Muscle of arm (tissue), 12 donors: ENCODE measurements around the gene CDKN3. TPM values are rescaled to one million over a fixed set of nuclear protein-coding genes. Genes with fewer than 3 reads are reported as not detected.
A peak's percentile ranks its signal among the peaks of the same experiment; 100 is the strongest.
"Not testable (repeated sequence)": the region's sequence is repeated elsewhere in the genome, so short reads cannot be mapped to it uniquely, and the experiment has no call there.

Experiments
- DNase-seq: peaks from one replicate; pipeline ENCODE4 v3.0.0-alpha.2; 2013
- polyA plus RNA-seq, 12 donors: library from polyadenylated mRNA; unstranded; fragments of 120-200 nt; gene quantifications; one replicate each; pipeline ENCODE4 v1.2.1, GENCODE V29; 2013; ENCODE audit not compliant: insufficient read length in 12 of 12

The CDKN3 gene
- polyA plus RNA-seq, 12 donors: 26.1 to 41.2 (median 35.4) TPM; not detected in 1

GRCh38 chr14:54410215-54410614 is 13.4 kb downstream of the CDKN3 start:
- DNase-seq: no peak

GRCh38 chr14:54411371-54411770 is 14.6 kb downstream of the CDKN3 start:
- no peak for DNase-seq

- peak; percentile 27 for DNase-seq
Measured at GRCh38 chr14:54420478-54421142, 23.8 kb downstream of the CDKN3 start.

- no peak for DNase-seq
Measured at GRCh38 chr14:54423991-54424390, 27.2 kb downstream of the CDKN3 start.

GRCh38 chr14:54424479-54424901 is 27.7 kb downstream of the CDKN3 start:
- DNase-seq: no peak

GRCh38 chr14:54425068-54425467 is 28.3 kb downstream of the CDKN3 start:
- DNase-seq: no peak

- DNase-seq: no peak
Measured at GRCh38 chr14:54425537-54426274, 28.9 kb downstream of the CDKN3 start.

GRCh38 chr14:54427871-54428270 is 31.1 kb downstream of the CDKN3 start:
- no peak for DNase-seq

- DNase-seq: no peak
Measured at GRCh38 chr14:54428527-54428926, 31.7 kb downstream of the CDKN3 start.

- no peak for DNase-seq
Measured at GRCh38 chr14:54435500-54435981, 38.7 kb downstream of the CDKN3 start.

- not testable (repeated sequence) for DNase-seq
Measured at GRCh38 chr14:54437954-54438353, 41.1 kb downstream of the CDKN3 start.

- no peak for DNase-seq
Measured at GRCh38 chr14:54438703-54439102, 41.9 kb downstream of the CDKN3 start.

GRCh38 chr14:54440037-54440436 is 43.2 kb downstream of the CDKN3 start:
- DNase-seq: no peak

GRCh38 chr14:54440476-54440872 is 43.7 kb downstream of the CDKN3 start:
- no peak for DNase-seq

- peak; percentile 95 for DNase-seq
Measured at GRCh38 chr14:54440873-54441868, 44.4 kb downstream of the CDKN3 start, which contains the start of gene CNIH1. CNIH1 (minus strand) TSS chr14:54441374; CDS start chr14:54441327, 47 bp downstream.

GRCh38 chr14:54442961-54443360 is 46.2 kb downstream of the CDKN3 start:
- not testable (repeated sequence) for DNase-seq

- DNase-seq: peak; percentile 12
Measured at GRCh38 chr14:54443981-54444380, 47.2 kb downstream of the CDKN3 start.

- DNase-seq: peak; percentile 14
Measured at GRCh38 chr14:54444681-54445080, 47.9 kb downstream of the CDKN3 start.

- DNase-seq: no peak
Measured at GRCh38 chr14:54446161-54446693, 49.4 kb downstream of the CDKN3 start.

- no peak for DNase-seq
Measured at GRCh38 chr14:54447231-54447692, 50.5 kb downstream of the CDKN3 start.

GRCh38 chr14:54450535-54450934 is 53.7 kb downstream of the CDKN3 start:
- DNase-seq: no peak
